ENCODE data around the gene ASIC1.
"Not testable (repeated sequence)": the region's sequence is repeated elsewhere in the genome, so short reads cannot be mapped to it uniquely, and the experiment has no call there.

The ASIC1 gene

DNA sequence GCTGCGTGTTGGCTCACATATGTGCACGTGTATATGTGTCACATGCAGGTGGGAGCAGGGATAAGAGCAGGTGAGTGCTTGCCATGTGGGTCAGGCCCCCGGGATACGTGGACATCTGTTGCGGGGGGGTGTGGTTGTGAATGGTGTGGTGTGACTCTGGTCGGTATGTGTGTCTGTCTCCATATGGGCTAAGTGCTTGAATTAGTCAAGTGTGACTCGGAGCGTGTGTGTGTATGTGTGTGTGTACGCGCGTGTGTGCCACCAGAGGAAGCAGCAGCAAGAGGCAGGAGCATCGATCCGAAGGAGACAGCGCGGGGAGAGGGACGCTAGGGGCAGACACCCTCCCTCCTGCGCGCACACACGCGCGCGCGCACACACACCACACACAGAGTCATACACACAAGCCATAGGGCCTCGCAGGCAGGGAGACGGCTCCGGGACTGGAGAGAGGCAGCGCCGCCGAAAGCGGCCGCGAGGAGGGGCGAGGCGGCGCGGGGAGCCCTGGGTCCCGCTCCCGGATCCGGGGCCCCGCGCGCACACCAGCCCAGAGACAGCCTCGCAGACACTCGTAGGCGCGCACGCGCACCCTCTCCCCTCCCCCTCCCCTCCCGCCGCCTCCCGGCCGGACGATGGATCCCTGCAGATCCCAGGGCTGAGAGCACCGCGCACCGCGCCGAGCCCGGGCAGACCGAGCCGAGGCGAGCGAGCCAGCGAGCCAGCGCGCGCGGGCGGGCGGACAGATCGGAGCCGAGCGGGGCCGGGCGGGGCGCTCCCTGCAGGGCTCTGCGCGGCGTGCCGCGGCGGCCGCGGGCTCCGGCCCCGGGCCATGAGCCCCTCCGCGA lies at the start of gene ASIC1:
Gene ASIC1, plus strand, starts transcription at position 597 of the 842 bp plus-strand sequence. CDS start 1,171 bp downstream, outside the sequence.
- DNase-seq = peak; percentile 59

DNA sequence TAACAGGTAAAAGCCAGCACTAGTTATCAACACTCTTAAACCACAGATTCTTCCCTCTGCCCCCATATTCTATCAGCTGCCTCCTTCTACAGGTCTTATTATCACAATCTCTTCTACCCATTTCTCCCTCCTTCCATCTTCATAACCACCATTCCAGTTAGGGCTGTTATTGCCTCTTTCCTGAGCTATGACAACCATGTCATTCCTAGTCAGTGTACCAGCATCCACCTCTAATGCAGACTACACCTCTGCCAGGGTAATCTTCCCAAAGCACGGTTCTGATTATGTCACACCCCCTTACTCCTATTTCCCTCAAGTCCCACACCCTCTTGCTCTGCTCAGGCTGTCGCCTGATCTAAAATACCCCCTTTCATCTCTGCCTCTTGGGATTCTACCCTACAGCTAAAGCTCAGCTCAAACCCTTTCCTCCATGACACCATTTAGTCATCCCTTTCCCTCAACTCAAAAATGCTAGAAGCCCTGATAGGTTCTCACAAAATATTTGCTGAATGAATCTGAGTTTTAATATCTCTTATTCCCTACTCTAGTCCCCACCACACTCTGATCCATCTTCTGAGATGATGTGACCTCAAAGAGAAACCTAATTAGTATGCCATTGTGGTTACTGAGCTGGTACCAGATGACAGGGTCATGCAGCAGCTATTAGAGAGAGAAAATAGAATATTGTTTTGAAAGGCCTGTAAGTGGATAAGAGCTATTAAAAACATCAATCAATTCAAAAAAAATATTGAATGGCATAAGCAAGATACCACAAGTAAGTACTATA lies 43.8 kb upstream of the ASIC1 start:
- DNase-seq = no peak

DNA sequence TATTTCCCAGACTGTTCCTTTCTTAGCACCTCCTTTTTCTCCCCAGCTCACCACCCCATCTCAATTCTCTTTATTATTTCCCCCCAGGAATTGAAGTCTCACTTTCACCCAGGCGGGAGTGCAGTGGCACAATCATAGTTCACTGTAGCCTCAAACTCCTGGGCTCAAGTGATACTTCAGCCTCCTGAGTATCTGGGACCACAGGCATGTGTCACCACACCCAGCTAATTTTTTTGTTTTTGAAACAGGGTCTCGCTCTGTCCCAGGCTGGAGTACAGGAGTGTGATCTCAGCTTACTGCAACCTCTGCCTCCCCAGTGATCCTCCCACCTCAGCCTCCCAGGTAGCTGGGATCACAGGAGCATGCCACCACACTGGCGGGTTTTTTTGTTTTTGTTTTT lies 43.1 kb upstream of the ASIC1 start:
- no peak for DNase-seq

DNA sequence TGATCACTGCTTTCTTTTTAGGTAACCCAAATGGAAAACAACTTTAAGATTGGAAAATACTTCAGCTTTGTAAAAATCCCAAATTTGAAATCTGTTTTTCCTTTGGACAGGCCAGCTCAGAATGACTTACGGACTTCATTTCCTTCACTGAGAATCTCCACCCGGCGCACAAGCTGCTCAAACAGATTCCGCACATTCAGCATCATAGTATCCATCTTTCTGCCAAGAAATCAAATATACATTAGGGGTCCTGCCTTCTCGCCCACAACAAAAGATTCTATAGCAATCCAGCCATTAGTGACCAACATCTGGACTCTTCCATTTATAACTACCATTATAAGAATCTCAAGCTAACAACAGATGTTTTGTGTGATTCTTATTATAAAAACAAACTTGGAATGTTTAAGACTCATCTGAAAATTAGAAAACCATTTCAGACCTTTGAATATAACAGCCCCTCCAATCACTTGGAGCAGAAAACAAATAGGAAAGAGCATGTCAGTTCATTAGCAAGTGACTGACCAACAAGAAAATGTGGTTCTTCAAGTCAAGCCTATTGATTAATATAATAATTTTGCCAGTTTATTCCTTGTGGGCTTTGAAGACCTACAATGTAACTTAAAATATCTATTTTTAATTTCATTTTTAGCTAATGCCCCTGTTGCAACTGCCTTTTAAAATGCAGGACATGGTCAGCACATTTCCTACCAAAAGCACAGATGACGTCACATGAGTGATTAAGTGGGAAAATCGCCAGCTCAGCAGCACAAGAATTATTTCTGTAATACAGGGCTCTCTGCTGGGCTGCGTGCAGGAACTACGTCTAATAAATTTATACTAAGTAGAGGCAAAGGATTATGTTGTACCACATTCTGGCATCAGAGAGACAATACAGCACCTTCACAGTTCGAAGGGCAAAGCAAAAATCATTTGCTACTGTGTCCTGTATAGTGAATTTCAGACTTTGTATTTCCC lies 40.6 kb upstream of the ASIC1 start:
- DNase-seq = no peak

DNA sequence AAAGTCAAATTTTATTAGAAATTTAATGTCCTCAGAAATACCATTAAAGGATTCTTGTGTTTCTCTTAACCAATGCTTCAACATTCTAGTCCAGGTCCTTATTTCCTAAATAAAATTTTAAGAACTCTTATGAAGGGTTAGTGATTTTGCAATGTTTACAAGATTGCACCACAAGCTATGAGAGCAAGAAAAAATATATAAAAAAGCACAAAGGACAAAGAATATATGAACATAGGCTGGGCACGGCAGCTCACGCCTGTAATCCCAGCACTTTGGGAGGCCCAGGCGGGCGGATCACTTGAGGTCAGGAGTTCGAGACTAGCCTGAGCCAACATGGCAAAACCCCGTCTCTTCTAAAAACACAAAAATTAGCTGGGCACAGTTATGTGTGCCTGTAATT lies 39.8 kb upstream of the ASIC1 start:
- no peak for DNase-seq

DNA sequence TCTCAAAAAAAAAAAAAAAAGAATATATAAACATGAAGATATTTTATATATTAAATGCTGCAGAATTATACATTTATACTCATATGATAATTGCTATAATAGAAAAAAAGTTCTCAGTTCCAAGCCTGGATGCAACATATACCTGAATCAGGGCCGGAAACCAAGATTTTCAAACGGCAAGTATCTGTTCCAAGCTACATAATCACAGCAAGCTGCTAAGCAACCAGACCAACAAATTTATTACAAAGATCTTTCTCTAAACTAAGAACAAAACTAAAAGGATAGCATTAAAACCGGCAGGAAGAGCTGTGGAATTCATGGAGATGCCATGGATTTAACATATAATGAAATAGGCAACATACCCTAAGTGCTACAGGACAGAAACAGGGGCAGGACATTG lies 39.2 kb upstream of the ASIC1 start:
- DNase-seq = no peak

DNA sequence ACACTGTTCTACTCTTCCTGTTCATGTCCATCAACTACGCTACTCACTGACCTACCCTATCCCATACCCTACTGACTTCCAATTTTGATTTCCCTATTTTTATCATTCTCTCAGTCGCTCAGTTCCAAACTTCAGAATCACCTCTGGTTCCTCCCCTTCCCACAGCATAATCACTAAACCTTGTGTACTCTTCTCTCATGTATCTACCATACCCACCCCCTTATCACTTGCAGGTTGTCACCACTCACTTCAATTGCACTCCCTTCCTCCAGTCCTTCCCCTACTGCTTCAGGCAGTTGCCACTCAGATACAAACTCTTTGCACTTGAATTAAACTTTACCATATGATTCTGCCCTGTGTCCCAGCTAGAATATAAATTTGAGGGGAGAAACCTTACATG lies 38.4 kb upstream of the ASIC1 start:
- no peak for DNase-seq

DNA sequence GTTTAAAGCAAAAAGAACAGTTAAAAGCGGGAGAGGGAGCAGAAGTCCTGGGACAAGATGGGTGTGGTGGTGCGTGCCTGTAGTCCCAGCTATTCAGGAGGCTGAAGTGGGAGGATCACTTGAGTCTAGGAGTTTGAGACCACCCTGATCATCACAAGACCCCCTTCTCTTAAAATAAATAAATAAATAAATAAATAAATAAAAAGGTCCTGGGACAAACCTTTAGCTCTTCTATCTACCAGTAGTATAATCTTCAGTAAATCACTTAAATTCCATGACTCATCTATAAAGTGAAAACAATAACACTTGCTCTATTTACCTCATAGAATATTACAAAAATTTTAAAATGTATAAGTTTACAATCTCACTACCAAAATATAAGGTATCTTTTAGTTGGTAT lies 37.9 kb upstream of the ASIC1 start:
- no peak for DNase-seq

DNA sequence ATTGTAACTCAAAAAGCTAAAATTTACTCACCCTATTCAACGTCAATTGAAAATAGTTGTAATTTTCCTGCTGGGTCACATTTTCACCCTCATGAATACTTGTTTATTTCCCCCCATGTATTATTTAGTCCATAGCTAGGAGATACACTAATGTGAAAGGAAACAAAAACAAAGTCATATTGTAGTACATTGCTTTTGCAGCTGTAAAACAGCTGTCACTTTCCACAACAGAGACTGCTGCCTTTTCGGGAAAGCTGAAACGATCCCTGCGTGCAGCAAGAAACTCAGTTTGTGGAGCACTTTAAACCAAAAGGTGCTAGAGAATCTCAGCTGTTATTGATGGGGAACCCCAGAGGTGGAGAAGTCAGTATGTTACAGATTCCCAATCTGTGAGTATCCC lies 36.4 kb upstream of the ASIC1 start:
- no peak for DNase-seq

DNA sequence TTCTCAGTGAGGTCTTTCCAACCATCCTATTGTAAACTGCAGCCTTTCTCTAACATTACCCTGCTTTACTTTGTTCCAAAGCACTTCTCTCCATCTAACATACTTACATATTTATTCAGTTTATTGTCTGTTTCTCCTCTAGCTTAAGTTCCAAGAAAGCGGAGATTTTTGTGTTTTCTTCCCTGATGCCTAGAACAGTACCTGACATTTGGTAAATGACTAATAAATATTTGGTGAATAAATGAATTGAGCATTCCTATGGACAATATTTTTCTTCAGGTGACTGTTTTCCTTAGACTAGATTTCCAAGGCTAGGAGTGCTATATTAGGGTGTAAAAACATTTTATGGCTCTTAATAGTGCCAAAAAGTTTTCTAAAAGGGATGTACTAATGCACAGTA lies 34.5 kb upstream of the ASIC1 start:
- DNase-seq = no peak

DNA sequence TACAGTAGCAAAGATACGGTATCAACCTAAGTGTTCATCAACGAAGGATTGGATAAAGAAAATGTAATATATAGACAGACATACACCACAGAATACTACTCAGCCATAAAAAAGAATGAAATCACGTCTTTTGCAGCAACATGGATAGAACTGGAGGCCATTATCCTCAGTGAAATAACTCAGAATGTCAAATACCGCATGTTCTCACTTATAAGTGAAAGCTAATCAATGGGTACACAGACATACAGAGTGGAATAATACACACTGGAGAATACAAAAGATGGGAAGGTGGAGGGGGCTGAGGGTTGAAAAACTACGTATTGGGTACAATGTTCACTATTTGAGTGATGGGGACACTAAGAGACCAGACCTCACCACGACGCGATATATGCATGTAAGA lies 33.2 kb upstream of the ASIC1 start:
- no peak for DNase-seq

DNA sequence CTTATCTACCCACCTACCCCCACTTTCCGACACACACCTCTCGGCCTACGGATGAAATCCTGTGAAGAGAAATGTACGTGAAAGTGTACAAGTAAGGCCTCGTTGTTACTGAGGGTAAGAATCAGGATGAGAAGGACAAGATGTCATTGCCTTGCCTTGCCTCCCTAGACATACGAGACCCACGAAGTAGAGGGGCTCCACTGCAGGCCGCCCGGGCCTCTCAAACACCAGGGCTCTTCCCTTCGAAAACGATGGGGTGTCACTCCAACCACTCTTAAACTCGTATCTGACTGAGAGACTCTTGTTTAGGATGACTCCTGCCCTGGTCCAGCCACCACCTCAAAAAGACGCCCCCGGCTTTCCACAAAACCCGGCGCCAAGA lies 32.6 kb upstream of the ASIC1 start:
- DNase-seq = no peak

DNA sequence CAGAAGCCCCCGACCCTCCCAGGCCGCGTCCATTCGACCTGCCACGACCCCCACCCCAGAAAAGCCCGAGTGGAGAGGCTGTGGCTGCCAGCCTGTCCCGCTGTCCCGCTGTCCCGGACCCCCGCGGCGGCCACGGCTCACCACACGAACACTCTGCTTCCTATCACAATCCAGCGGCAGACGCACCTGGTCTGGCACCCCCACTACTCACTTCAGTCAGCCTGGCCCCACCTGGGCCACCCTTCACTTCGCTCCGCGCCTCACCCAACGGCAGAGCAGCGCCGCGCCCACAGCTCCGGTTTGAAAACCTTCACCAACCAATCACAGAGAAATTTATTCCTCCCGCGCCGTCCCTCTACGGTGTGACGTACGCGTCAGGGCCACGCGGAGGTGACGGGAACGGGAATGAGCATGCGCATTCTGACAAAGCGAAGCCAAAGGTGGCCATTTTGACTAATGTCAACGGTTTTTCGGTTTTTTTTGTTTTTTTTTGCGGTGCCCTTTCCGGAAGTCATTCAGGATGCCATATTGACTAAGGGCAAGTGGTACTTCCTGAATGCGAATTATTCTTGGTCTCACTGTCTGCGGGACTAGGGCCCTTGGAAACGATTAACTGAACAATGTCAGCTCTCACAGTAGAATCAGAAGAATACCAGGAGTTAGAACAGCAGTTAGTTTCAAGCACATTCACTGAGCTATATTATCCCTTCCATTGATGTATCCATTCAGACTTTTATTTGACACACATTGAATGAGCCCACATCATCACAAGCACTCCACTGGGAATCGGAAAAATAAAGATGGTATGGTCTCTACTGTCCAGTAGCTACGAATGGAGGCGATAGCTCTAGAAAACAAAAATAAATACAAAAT lies 32.0 kb upstream of the ASIC1 start, which contains the start of gene RACGAP1:
Gene RACGAP1, minus strand, starts transcription at position 308 of the 873 bp plus-strand sequence. CDS start 8,779 bp downstream, outside the sequence.
- DNase-seq = peak; percentile 88

DNA sequence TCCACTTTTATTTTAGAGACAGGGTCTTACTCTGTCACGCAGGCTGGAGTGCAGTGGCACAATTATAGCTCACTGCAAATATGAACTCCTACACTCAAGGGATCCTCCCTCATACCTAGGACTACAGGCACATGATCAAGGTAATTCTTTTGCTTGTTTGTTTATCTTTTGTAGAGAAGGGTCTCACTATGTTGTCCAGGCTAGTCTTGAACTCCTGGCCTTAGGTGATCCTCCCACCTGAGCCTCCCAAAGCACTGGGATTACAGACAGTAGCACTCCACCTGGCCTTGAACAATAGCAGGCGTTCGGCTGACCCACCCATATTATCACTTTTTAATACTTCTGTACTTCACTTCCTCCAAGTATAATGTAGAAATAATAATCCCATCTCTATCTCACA lies 30.7 kb upstream of the ASIC1 start:
- no peak for DNase-seq

DNA sequence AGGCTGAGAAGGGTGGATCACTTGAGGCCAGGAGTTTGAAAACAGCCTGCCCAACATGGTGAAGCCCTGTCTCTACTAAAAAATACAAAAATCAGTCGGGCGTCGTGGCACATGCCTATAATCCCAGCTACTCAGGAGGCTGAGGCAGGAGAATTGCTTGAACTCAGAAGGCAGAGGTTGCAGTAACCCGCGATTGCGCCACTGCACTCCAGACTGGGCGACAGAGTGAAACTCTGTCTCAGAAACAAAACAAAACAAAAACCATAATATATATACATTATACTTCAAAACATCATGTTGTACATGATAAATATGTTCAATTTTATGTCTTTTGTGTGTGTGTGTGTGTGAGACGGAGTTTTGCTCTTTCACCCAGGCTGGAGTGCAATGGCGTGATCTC lies 26.9 kb upstream of the ASIC1 start:
- not testable (repeated sequence) for DNase-seq

DNA sequence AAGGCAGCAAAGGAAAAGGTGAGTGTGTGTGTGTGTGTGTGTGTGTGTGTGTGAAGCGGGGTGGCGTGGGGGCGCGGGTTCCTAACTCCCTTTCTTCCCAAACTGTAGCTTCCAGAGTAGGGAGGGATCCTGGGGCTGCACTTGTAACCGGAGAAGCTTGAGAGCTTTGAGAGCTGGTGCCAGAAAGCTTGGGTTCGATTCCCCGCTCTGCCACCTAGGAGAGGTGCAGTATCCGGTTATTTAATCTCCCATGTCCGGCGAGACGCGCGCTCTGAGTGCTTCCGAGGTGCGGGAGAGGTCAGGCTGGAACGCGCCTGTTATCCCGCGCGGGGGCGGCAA lies 24.9 kb upstream of the ASIC1 start:
- DNase-seq = no peak

DNA sequence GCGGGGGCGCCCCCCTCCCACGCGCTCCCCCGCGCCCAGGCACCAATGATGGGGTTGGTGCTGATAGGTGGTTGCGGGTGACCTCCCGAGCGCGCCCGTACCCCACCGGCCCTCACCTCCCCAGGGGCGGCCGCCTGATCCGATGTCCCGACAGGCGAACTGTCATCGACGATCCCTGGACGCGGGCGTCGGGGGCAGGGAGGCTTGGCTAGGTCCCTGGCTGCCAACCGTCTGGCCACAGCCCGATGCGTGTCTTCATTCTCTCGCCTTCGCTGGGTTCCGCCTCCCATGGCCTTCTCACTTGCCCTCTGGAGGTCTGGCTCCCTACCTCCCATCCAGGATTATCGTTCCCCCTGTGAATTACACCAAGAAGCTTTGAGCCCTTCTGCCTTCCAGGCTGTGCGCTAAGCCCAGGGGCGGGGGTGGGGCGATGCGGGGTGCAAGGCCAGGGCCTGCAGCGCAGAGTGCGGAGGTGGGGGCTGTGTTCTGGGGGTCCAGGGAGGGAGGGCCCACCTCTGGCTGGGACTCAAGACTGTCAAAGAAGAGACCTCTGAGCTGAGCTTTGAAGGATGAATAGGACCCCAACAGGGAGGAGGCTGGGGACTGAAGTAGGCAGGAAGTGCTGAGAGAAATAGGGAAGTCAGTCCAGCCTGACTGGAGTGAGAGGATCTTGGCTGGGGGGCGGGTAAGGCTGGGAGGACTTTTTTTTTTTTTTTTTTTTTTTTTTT lies 24.4 kb upstream of the ASIC1 start:
- no peak for DNase-seq

DNA sequence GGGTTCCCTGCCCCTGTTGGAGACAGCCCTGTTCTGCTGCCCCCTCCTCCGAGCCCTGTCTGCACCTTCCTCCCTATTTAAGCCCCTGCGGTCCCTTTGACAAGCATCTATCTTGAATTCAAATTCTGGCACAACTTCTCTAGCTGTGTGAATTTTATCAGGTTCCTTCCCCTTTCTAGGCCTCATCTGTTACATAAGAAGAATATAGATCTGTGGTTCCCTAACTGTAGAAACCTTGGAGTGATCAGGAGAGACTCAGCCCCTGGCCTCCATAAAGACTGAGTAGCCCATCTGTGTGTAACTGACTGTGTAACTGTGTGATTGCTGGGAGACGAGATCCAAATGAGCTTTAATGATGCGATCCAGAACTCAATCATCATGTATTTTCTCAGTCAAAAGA lies 19.1 kb upstream of the ASIC1 start:
- DNase-seq = no peak

DNA sequence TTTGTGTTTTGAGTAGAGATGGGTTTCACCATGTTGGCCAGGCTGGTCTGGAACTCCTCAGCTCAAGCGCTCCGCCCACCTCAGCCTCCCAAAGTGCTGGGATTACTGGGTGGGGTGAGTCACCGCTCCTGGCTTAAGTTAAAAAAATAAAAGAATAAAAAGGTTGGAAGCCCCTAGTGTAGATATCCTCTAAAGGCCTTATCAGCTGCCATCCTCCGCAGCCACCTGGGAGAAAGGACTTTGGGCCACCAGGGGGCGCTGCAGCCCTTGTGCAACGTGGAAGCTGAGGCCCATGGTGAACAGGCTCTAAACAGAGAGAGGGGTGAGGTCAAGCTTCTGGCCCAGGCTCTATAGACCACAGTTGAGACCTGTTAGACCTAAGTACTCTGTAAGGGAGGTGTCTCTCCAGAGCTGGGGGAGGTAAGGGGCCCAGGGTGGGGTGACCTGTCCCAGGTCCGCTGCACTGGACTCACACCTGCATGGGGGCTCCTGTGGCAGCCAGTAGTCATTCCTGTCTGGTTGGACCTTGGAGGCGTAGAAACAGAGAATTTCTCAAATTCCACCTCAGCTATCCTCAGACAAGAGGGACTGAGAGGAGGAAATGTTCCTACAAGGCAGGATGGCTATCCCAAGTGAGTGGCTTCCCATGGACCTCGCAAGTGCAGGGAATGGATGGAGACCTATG lies 18.1 kb upstream of the ASIC1 start:
- DNase-seq = peak; percentile 90

DNA sequence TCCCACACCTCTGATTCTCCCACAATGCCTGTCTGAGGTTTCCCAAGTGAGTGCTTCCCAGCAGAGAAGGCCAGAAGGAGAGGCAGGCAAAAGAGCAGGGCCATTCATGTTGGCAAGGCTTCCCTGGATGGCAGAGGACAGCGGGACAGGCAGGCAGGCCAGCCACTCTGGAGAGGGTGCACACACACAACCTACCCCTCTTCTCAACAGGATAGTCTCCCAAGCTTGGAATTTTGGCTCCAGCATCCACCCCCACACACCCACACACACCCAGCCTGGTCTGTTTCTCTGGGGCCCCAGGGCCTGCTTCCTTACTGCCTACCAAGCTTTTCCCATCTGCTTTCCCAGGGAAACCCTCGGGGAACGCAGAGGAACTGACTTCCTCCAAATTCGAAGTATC lies 16.7 kb upstream of the ASIC1 start:
- DNase-seq = no peak
